ENCODE data around the gene CFAP410.
"Not testable (repeated sequence)": the region's sequence is repeated elsewhere in the genome, so short reads cannot be mapped to it uniquely, and the experiment has no call there.

CFAP410 gene

GRCh38 chr21:44370027-44370735 lies 31.0 kb upstream of the CFAP410 start:
- DNase-seq (ENCODE audit: low read depth in 2 of 2, low spot score in 1 of 2): no peak

- DNase-seq (ENCODE audit: low read depth in 2 of 2, low spot score in 1 of 2): no peak
Measured at GRCh38 chr21:44368711-44369446, 29.7 kb upstream of the CFAP410 start.

GRCh38 chr21:44366586-44367211 lies 27.5 kb upstream of the CFAP410 start:
- no peak for DNase-seq (ENCODE audit: low read depth in 2 of 2, low spot score in 1 of 2)

- no peak for DNase-seq (ENCODE audit: low read depth in 2 of 2, low spot score in 1 of 2)
Measured at GRCh38 chr21:44365967-44366585, 26.9 kb upstream of the CFAP410 start.

GRCh38 chr21:44365251-44365966 lies 26.2 kb upstream of the CFAP410 start:
- no peak for DNase-seq (ENCODE audit: low read depth in 2 of 2, low spot score in 1 of 2)

GRCh38 chr21:44364151-44365053 lies 25.2 kb upstream of the CFAP410 start:
- no peak for DNase-seq (ENCODE audit: low read depth in 2 of 2, low spot score in 1 of 2)

- no peak for DNase-seq (ENCODE audit: low read depth in 2 of 2, low spot score in 1 of 2)
Measured at GRCh38 chr21:44363278-44363677, 24.1 kb upstream of the CFAP410 start.

- not testable (repeated sequence) for DNase-seq (ENCODE audit: low read depth in 2 of 2, low spot score in 1 of 2)
Measured at GRCh38 chr21:44361903-44362302, 22.7 kb upstream of the CFAP410 start.

- DNase-seq (ENCODE audit: low read depth in 2 of 2, low spot score in 1 of 2): no peak
Measured at GRCh38 chr21:44360159-44360558, 21.0 kb upstream of the CFAP410 start.

- no peak for DNase-seq (ENCODE audit: low read depth in 2 of 2, low spot score in 1 of 2)
Measured at GRCh38 chr21:44359396-44359795, 20.2 kb upstream of the CFAP410 start.

GRCh38 chr21:44357064-44357837 lies 18.1 kb upstream of the CFAP410 start:
- no peak for DNase-seq (ENCODE audit: low read depth in 2 of 2, low spot score in 1 of 2)

- DNase-seq (ENCODE audit: low read depth in 2 of 2, low spot score in 1 of 2): no peak
Measured at GRCh38 chr21:44356636-44357035, 17.4 kb upstream of the CFAP410 start.

- DNase-seq (ENCODE audit: low read depth in 2 of 2, low spot score in 1 of 2): no peak
Measured at GRCh38 chr21:44356160-44356559, 17.0 kb upstream of the CFAP410 start.

GRCh38 chr21:44354775-44355771 lies 15.9 kb upstream of the CFAP410 start:
- no peak for DNase-seq (ENCODE audit: low read depth in 2 of 2, low spot score in 1 of 2)

- no peak for DNase-seq (ENCODE audit: low read depth in 2 of 2, low spot score in 1 of 2)
Measured at GRCh38 chr21:44354001-44354405, 14.8 kb upstream of the CFAP410 start.

- DNase-seq (ENCODE audit: low read depth in 2 of 2, low spot score in 1 of 2): peak in 1 of 2 donors; percentile 8
Measured at GRCh38 chr21:44353191-44353970, 14.2 kb upstream of the CFAP410 start, which contains the start of gene TRPM2. Gene TRPM2 (plus strand): TSS chr21:44353621. CDS start chr21:44353701, 80 bp downstream.

GRCh38 chr21:44352253-44352860 lies 13.2 kb upstream of the CFAP410 start:
- DNase-seq (ENCODE audit: low read depth in 2 of 2, low spot score in 1 of 2): no peak
